H1 (cell line): ENCODE measurements around the gene PPARA. TPM values are rescaled to one million over a fixed set of nuclear protein-coding genes. Genes with fewer than 3 reads are reported as not detected.

Experiments
- RBBP5 ChIP-seq: IDR thresholded peaks from 2 replicates; pipeline ENCODE4 v1.7.1; 2012; ENCODE audit warnings: low read depth, mild to moderate bottlenecking, inconsistent platforms, low read length, moderate library complexity, borderline replicate concordance
- polyA plus RNA-seq, 7 experiments: library from polyadenylated mRNA; depleted of rRNA in 3 of 7; stranded (reverse) in 5 of 7; unstranded in 2 of 7; fragments of >200 nt in 5 of 7; fragments of 200-250 nt in 2 of 7; gene quantifications; 1 replicate in 5 of 7; 2 replicates in 1 of 7; 4 replicates in 1 of 7; pipeline versions ENCODE4 v1.2.1 to v1.2.3, GENCODE V29; 2011 to 2013; ENCODE audit warnings: missing spikeins in 2 of 7, mixed read lengths in 2 of 7
- total RNA-seq: library from RNA; stranded (reverse); fragmentation: NEBNext Ultra II Directional; extraction: Animal tissue kit (Norgen Biotek cat#: 25700); gene quantifications from 2 replicates; pipeline ENCODE4 v1.2.1, GENCODE V29; 2021

Gene PPARA
- total and polyA plus RNA-seq, 2 of the 8 experiments (the other 6 are each of a cell fraction or from before 2014, with no cell fraction given): 3.1 to 8.2 TPM

- TF ChIP-seq RBBP5: 0 out of 2 replicates have a peak, but pooled peaks have one; percentile 22
- TF ChIP-seq, all 59 proteins: peak for 5
Observed at GRCh38 chr22:46150655-46151477, 540 bp downstream of the PPARA start (continued).
